ENCODE measurements around the gene CBX8. TPM values are rescaled to one million over a fixed set of nuclear protein-coding genes. Genes with fewer than 3 reads are reported as not detected.

Gene CBX8
- total and polyA plus RNA-seq, 2 of the 8 experiments (the other 6 are each of a cell fraction or from before 2014, with no cell fraction given): 0.09 to 2.1 TPM

- TF ChIP-seq MAX (IDR thresholded peaks at IDR 0.05) (no peak), TEAD4 (IDR thresholded peaks at IDR 0.05; ENCODE audit: low read depth, low read length) (no peak), SUZ12 (IDR thresholded peaks at IDR 0.05; ENCODE audit: low read length) (peak; percentile 96; the same call in 1 of the 2 replicates), CBX8 (IDR thresholded peaks at IDR 0.05; ENCODE audit: borderline replicate concordance, low read depth, low read length) (0 out of 2 replicates have a peak, but pooled peaks have one; percentile 8)
These were observed 15.0 kb upstream of the CBX8 start (continued) for GRCh38 chr17:79811868-79812352.

All from H1 (cell line).